GM23338 (cell line): ENCODE data around the gene ARID4B. TPM values are rescaled to one million over a fixed set of nuclear protein-coding genes. Genes with fewer than 3 reads are reported as not detected.

ENCODE experiments used
- ATAC-seq: fragments of 200-7000 bp; cut with Tn5 transposase; 3 replicates; pipeline ENCODE4 v1.9.1; 2020
- DNase-seq: peaks from one replicate; pipeline ENCODE4 v3.0.0-alpha.2; 2015; ENCODE audit warnings: low spot score
- H2AFZ ChIP-seq: fragments of 200-600 bp; sonication (generic); 2 replicates; pipeline ENCODE4 v1.8.0; 2016; ENCODE audit warnings: antibody characterized with exemption, mild to moderate bottlenecking, moderate library complexity
- H3F3A ChIP-seq: fragments of 200-600 bp; sonication (generic); replicated peaks from 2 replicates; pipeline ENCODE4 v1.8.0; 2017; ENCODE audit warnings: antibody characterized with exemption, mixed run types, low read depth
- H3K27ac ChIP-seq: fragments of 200-600 bp; sonication (generic); 2 replicates; pipeline ENCODE4 v1.6.1; 2016; ENCODE audit warnings: low read depth
- H3K27me3 ChIP-seq: fragments of 200-600 bp; sonication (generic); 2 replicates; pipeline ENCODE4 v1.8.0; 2016; ENCODE audit warnings: mild to moderate bottlenecking, mixed run types, moderate library complexity; ENCODE audit not compliant: insufficient read depth
- H3K36me3 ChIP-seq: fragments of 200-600 bp; sonication (generic); 2 replicates; pipeline ENCODE4 v1.8.0; 2016; ENCODE audit warnings: mild to moderate bottlenecking; ENCODE audit not compliant: insufficient read depth
- H3K4me1 ChIP-seq: fragments of 200-600 bp; sonication (generic); 2 replicates; pipeline ENCODE4 v1.8.0; 2016; ENCODE audit warnings: mild to moderate bottlenecking, moderate library complexity; ENCODE audit not compliant: insufficient read depth
- H3K4me2 ChIP-seq: fragments of 200-600 bp; sonication (generic); 2 replicates; pipeline ENCODE4 v1.7.1; 2017; ENCODE audit warnings: mixed run types
- H3K4me3 ChIP-seq: fragments of 200-600 bp; sonication (generic); 2 replicates; pipeline ENCODE4 v1.6.1; 2016; ENCODE audit warnings: mixed run types
- H3K79me2 ChIP-seq: fragments of 200-600 bp; sonication (generic); replicated peaks from 2 replicates; pipeline ENCODE4 v1.8.0; 2017; ENCODE audit warnings: mild to moderate bottlenecking; ENCODE audit not compliant: insufficient read depth
- H3K9me2 ChIP-seq: fragments of 200-600 bp; sonication (generic); 2 replicates; pipeline ENCODE4 v1.8.0; 2017; ENCODE audit not compliant: insufficient read depth
- H4K20me1 ChIP-seq: fragments of 200-600 bp; sonication (generic); replicated peaks from 2 replicates; pipeline ENCODE4 v1.8.0; 2017; ENCODE audit warnings: mild to moderate bottlenecking; ENCODE audit not compliant: insufficient read depth
- H3K27ac Mint-ChIP-seq: 2 replicates; pipeline ENCODE4 v1.8.0; 2020; ENCODE audit warnings: inconsistent platforms, mild to moderate bottlenecking, moderate library complexity, mixed read lengths
- H3K27me3 Mint-ChIP-seq: 3 replicates; pipeline ENCODE4 v1.8.0; 2022; ENCODE audit warnings: low read depth, mild to moderate bottlenecking, moderate library complexity, mixed read lengths, inconsistent platforms; ENCODE audit not compliant: insufficient read depth, poor library complexity
- H3K36me3 Mint-ChIP-seq: 3 replicates; pipeline ENCODE4 v1.8.0; 2021; ENCODE audit warnings: low read depth, mild to moderate bottlenecking, inconsistent platforms, moderate library complexity, mixed read lengths
- H3K4me1 Mint-ChIP-seq: 3 replicates; pipeline ENCODE4 v1.8.0; 2020; ENCODE audit warnings: mild to moderate bottlenecking, inconsistent platforms, mixed read lengths
- H3K4me3 Mint-ChIP-seq: 3 replicates; pipeline ENCODE4 v1.8.0; 2021; ENCODE audit warnings: moderate library complexity, mild to moderate bottlenecking, inconsistent platforms, mixed read lengths
- H3K9me3 Mint-ChIP-seq: 3 replicates; pipeline ENCODE4 v1.8.0; 2020; ENCODE audit warnings: moderate library complexity, mild to moderate bottlenecking, inconsistent platforms, mixed read lengths
- CREB1 ChIP-seq: fragments of 250-450 bp; sonication (Bioruptor Pico); IDR thresholded peaks from 2 replicates; pipeline ENCODE4 v1.5.0; 2020; ENCODE audit warnings: low read depth, mild to moderate bottlenecking, moderate library complexity
- EZH2 ChIP-seq: fragments of 200-600 bp; sonication (generic); IDR thresholded peaks from one replicate; pipeline ENCODE4 v1.8.0; 2017; ENCODE audit warnings: antibody characterized with exemption, mild to moderate bottlenecking, low read depth; ENCODE audit not compliant: unreplicated experiment
- EZH2phosphoT487 ChIP-seq: fragments of 200-600 bp; sonication (generic); IDR thresholded peaks from one replicate; pipeline ENCODE4 v1.8.1; 2018; ENCODE audit warnings: antibody characterized with exemption; ENCODE audit not compliant: unreplicated experiment
- JUNB ChIP-seq: IDR thresholded peaks from one replicate; pipeline ENCODE4 v1.6.1; 2016; ENCODE audit warnings: antibody characterized with exemption; ENCODE audit not compliant: unreplicated experiment
- NANOG ChIP-seq: IDR thresholded peaks from 2 replicates; pipeline ENCODE4 v1.6.1; 2016; ENCODE audit warnings: antibody characterized with exemption, borderline replicate concordance
- POLR2AphosphoS5 ChIP-seq: IDR thresholded peaks from 2 replicates; pipeline ENCODE4 v1.6.1; 2016; ENCODE audit warnings: antibody characterized with exemption, low read depth
- STAT1 ChIP-seq: IDR thresholded peaks from one replicate; pipeline ENCODE4 v1.6.1; 2016; ENCODE audit warnings: antibody characterized with exemption; ENCODE audit not compliant: unreplicated experiment
- ZNF114 ChIP-seq: fragments of 250-450 bp; sonication (Bioruptor Pico); IDR thresholded peaks from 2 replicates; pipeline ENCODE4 v1.5.0; 2020; ENCODE audit warnings: mild to moderate bottlenecking, moderate library complexity
- ZNF331 ChIP-seq: fragments of 250-450 bp; sonication (Bioruptor Pico); IDR thresholded peaks from 2 replicates; pipeline ENCODE4 v1.5.0; 2020; ENCODE audit warnings: low read depth, mild to moderate bottlenecking, moderate library complexity
- polyA plus RNA-seq: library from polyadenylated mRNA; unstranded; fragments of >200 nt; fragmentation: Nextera tagmentation; extraction: Ambion mirVana; gene quantifications from 2 replicates; pipeline ENCODE4 v1.2.1, GENCODE V29; 2016
- total RNA-seq: library from RNA; depleted of rRNA; stranded (reverse); fragments of >200 nt; shearing (Covaris generic); gene quantifications from 2 replicates; pipeline ENCODE4 v1.2.3, GENCODE V29; 2014
- TF ChIP-seq, protein P1 (sequence below), 2 experiments: fragments of 200-600 bp in 1 of 2; sonication (generic) in 1 of 2; conservative IDR thresholded peaks; 2 replicates each; pipeline versions ENCODE4 v1.5.1 to v1.6.1; 2016 to 2017; ENCODE audit warnings: antibody characterized with exemption in 2 of 2, low read depth in 2 of 2, mild to moderate bottlenecking in 2 of 2, moderate library complexity in 1 of 2
- TF ChIP-seq, protein P2 (sequence below): IDR thresholded peaks from one replicate; pipeline ENCODE4 v1.6.1; 2018; ENCODE audit warnings: antibody characterized with exemption; ENCODE audit not compliant: unreplicated experiment
- TF ChIP-seq, protein P3 (sequence below): fragments of 250-450 bp; sonication (Bioruptor Pico); IDR thresholded peaks from 2 replicates; pipeline ENCODE4 v1.5.0; 2020; ENCODE audit warnings: mild to moderate bottlenecking, moderate library complexity
- TF ChIP-seq, protein P4 (sequence below): IDR thresholded peaks from 2 replicates; pipeline ENCODE4 v1.6.1; 2016; ENCODE audit warnings: antibody characterized with exemption

ARID4B gene
- total and polyA plus RNA-seq, 2 experiments from 2014 or later: 25.1 to 59.8 TPM

DNA sequence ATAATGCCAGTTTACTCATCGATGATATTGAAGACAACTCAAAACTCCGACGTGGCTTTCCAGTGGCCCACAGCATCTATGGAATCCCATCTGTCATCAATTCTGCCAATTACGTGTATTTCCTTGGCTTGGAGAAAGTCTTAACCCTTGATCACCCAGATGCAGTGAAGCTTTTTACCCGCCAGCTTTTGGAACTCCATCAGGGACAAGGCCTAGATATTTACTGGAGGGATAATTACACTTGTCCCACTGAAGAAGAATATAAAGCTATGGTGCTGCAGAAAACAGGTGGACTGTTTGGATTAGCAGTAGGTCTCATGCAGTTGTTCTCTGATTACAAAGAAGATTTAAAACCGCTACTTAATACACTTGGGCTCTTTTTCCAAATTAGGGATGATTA lies 14.1 kb upstream of the ARID4B start:
- H3K79me2 ChIP-seq: no peaks in the 10 kb centered on the region
- no peaks in the 10 kb centered on the region for H3F3A ChIP-seq
- no peaks in the 10 kb centered on the region for H3K27me3 ChIP-seq
- no peak for ATAC-seq
- H3K27ac ChIP-seq: no peak overlapping the region
- H4K20me1 ChIP-seq: no peaks in the 10 kb centered on the region; the same call in 1 of the 2 replicates
- no peaks in the 10 kb centered on the region for H3K4me1 ChIP-seq
- H3K9me3 Mint-ChIP-seq: peaks cover 2% of the 10 kb centered on the region; the same call in 1 of the 3 replicates
- DNase-seq: no peak
- no peak for TF ChIP-seq JUNB
- no peak for TF ChIP-seq EZH2
- TF ChIP-seq EZH2phosphoT487: no peak
- TF ChIP-seq STAT1: no peak
- TF ChIP-seq, protein P1, sequence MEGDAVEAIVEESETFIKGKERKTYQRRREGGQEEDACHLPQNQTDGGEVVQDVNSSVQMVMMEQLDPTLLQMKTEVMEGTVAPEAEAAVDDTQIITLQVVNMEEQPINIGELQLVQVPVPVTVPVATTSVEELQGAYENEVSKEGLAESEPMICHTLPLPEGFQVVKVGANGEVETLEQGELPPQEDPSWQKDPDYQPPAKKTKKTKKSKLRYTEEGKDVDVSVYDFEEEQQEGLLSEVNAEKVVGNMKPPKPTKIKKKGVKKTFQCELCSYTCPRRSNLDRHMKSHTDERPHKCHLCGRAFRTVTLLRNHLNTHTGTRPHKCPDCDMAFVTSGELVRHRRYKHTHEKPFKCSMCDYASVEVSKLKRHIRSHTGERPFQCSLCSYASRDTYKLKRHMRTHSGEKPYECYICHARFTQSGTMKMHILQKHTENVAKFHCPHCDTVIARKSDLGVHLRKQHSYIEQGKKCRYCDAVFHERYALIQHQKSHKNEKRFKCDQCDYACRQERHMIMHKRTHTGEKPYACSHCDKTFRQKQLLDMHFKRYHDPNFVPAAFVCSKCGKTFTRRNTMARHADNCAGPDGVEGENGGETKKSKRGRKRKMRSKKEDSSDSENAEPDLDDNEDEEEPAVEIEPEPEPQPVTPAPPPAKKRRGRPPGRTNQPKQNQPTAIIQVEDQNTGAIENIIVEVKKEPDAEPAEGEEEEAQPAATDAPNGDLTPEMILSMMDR (conservative IDR thresholded peaks at IDR 0.05; ENCODE audit: low read depth in 2 of 2): no peak
- TF ChIP-seq NANOG: no peak
- no peak for TF ChIP-seq ZNF114
- TF ChIP-seq, protein P2, sequence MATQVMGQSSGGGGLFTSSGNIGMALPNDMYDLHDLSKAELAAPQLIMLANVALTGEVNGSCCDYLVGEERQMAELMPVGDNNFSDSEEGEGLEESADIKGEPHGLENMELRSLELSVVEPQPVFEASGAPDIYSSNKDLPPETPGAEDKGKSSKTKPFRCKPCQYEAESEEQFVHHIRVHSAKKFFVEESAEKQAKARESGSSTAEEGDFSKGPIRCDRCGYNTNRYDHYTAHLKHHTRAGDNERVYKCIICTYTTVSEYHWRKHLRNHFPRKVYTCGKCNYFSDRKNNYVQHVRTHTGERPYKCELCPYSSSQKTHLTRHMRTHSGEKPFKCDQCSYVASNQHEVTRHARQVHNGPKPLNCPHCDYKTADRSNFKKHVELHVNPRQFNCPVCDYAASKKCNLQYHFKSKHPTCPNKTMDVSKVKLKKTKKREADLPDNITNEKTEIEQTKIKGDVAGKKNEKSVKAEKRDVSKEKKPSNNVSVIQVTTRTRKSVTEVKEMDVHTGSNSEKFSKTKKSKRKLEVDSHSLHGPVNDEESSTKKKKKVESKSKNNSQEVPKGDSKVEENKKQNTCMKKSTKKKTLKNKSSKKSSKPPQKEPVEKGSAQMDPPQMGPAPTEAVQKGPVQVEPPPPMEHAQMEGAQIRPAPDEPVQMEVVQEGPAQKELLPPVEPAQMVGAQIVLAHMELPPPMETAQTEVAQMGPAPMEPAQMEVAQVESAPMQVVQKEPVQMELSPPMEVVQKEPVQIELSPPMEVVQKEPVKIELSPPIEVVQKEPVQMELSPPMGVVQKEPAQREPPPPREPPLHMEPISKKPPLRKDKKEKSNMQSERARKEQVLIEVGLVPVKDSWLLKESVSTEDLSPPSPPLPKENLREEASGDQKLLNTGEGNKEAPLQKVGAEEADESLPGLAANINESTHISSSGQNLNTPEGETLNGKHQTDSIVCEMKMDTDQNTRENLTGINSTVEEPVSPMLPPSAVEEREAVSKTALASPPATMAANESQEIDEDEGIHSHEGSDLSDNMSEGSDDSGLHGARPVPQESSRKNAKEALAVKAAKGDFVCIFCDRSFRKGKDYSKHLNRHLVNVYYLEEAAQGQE: no peak
- TF ChIP-seq, protein P3, sequence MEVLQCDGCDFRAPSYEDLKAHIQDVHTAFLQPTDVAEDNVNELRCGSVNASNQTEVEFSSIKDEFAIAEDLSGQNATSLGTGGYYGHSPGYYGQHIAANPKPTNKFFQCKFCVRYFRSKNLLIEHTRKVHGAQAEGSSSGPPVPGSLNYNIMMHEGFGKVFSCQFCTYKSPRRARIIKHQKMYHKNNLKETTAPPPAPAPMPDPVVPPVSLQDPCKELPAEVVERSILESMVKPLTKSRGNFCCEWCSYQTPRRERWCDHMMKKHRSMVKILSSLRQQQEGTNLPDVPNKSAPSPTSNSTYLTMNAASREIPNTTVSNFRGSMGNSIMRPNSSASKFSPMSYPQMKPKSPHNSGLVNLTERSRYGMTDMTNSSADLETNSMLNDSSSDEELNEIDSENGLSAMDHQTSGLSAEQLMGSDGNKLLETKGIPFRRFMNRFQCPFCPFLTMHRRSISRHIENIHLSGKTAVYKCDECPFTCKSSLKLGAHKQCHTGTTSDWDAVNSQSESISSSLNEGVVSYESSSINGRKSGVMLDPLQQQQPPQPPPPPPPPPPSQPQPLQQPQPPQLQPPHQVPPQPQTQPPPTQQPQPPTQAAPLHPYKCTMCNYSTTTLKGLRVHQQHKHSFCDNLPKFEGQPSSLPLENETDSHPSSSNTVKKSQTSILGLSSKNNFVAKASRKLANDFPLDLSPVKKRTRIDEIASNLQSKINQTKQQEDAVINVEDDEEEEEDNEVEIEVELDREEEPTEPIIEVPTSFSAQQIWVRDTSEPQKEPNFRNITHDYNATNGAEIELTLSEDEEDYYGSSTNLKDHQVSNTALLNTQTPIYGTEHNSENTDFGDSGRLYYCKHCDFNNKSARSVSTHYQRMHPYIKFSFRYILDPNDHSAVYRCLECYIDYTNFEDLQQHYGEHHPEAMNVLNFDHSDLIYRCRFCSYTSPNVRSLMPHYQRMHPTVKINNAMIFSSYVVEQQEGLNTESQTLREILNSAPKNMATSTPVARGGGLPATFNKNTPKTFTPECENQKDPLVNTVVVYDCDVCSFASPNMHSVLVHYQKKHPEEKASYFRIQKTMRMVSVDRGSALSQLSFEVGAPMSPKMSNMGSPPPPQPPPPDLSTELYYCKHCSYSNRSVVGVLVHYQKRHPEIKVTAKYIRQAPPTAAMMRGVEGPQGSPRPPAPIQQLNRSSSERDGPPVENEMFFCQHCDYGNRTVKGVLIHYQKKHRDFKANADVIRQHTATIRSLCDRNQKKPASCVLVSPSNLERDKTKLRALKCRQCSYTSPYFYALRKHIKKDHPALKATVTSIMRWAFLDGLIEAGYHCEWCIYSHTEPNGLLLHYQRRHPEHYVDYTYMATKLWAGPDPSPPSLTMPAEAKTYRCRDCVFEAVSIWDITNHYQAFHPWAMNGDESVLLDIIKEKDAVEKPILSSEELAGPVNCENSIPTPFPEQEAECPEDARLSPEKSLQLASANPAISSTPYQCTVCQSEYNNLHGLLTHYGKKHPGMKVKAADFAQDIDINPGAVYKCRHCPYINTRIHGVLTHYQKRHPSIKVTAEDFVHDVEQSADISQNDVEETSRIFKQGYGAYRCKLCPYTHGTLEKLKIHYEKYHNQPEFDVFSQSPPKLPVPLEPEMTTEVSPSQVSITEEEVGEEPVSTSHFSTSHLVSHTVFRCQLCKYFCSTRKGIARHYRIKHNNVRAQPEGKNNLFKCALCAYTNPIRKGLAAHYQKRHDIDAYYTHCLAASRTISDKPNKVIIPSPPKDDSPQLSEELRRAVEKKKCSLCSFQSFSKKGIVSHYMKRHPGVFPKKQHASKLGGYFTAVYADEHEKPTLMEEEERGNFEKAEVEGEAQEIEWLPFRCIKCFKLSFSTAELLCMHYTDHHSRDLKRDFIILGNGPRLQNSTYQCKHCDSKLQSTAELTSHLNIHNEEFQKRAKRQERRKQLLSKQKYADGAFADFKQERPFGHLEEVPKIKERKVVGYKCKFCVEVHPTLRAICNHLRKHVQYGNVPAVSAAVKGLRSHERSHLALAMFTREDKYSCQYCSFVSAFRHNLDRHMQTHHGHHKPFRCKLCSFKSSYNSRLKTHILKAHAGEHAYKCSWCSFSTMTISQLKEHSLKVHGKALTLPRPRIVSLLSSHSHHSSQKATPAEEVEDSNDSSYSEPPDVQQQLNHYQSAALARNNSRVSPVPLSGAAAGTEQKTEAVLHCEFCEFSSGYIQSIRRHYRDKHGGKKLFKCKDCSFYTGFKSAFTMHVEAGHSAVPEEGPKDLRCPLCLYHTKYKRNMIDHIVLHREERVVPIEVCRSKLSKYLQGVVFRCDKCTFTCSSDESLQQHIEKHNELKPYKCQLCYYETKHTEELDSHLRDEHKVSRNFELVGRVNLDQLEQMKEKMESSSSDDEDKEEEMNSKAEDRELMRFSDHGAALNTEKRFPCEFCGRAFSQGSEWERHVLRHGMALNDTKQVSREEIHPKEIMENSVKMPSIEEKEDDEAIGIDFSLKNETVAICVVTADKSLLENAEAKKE (CRISPR knock-in tag): no peak
- TF ChIP-seq ZNF331: no peak
- no peak for TF ChIP-seq CREB1
- TF ChIP-seq, protein P4, sequence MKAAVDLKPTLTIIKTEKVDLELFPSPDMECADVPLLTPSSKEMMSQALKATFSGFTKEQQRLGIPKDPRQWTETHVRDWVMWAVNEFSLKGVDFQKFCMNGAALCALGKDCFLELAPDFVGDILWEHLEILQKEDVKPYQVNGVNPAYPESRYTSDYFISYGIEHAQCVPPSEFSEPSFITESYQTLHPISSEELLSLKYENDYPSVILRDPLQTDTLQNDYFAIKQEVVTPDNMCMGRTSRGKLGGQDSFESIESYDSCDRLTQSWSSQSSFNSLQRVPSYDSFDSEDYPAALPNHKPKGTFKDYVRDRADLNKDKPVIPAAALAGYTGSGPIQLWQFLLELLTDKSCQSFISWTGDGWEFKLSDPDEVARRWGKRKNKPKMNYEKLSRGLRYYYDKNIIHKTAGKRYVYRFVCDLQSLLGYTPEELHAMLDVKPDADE: no peak
- no peak for TF ChIP-seq POLR2AphosphoS5
- H3K36me3 ChIP-seq: peaks cover 11% of the 10 kb centered on the region; the same call in 1 of the 2 replicates
- H3K27ac Mint-ChIP-seq: no peak overlapping the region
- H3K4me1 Mint-ChIP-seq: no peaks in the 10 kb centered on the region
- no peak overlapping the region for H3K4me3 ChIP-seq
- no peak overlapping the region for H2AFZ ChIP-seq
- H3K4me2 ChIP-seq: no peak overlapping the region
- no peak overlapping the region for H3K4me3 Mint-ChIP-seq
- peaks cover 36% of the 10 kb centered on the region for H3K36me3 Mint-ChIP-seq
- no peaks in the 10 kb centered on the region for H3K9me2 ChIP-seq
- H3K27me3 Mint-ChIP-seq: peaks cover 2% of the 10 kb centered on the region
